ENCODE data around the gene ACTL10. TPM values are rescaled to one million over a fixed set of nuclear protein-coding genes. Genes with fewer than 3 reads are reported as not detected.

ACTL10 gene
- total and polyA plus RNA-seq, 2 of the 13 experiments (the other 11 are each of a cell fraction or from before 2014, with no cell fraction given), result not detected

DNA sequence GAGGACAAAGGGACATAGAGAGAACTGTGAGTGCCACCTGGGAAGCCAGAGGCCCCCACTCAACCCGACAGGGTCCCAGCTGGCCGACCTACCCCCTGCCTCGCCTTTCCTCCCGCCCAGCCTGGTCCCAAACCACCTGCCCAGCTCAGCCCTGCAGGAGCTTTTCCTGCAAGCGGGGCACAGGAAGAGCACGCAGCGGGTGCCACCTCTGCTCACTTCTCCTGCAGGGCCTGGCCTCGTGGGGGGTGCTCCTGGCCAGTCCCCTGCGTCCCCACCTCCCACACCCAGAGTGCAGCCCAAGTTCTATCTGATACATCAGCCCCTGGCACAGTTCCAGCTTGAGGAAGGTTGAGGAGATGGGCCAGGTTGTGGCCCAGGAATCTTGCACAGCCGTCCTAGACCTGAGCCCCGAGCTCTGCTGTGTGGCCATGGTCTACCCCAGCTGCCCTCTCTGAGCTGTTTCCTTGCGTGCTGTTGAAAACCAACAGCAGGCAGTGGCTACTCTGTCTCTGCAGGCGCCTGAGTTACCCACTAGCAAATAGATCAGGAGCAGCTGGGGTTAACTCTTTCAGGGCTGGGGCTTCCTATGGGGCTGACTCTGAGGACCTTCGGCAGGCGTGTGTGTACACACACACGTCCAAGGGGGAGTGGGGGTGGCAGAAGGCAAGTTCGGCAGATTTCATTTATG lies 5.8 kb downstream of the ACTL10 start (continued):
- TF ChIP-seq, protein P1, sequence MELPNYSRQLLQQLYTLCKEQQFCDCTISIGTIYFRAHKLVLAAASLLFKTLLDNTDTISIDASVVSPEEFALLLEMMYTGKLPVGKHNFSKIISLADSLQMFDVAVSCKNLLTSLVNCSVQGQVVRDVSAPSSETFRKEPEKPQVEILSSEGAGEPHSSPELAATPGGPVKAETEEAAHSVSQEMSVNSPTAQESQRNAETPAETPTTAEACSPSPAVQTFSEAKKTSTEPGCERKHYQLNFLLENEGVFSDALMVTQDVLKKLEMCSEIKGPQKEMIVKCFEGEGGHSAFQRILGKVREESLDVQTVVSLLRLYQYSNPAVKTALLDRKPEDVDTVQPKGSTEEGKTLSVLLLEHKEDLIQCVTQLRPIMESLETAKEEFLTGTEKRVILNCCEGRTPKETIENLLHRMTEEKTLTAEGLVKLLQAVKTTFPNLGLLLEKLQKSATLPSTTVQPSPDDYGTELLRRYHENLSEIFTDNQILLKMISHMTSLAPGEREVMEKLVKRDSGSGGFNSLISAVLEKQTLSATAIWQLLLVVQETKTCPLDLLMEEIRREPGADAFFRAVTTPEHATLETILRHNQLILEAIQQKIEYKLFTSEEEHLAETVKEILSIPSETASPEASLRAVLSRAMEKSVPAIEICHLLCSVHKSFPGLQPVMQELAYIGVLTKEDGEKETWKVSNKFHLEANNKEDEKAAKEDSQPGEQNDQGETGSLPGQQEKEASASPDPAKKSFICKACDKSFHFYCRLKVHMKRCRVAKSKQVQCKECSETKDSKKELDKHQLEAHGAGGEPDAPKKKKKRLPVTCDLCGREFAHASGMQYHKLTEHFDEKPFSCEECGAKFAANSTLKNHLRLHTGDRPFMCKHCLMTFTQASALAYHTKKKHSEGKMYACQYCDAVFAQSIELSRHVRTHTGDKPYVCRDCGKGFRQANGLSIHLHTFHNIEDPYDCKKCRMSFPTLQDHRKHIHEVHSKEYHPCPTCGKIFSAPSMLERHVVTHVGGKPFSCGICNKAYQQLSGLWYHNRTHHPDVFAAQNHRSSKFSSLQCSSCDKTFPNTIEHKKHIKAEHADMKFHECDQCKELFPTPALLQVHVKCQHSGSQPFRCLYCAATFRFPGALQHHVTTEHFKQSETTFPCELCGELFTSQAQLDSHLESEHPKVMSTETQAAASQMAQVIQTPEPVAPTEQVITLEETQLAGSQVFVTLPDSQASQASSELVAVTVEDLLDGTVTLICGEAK (IDR thresholded peaks at IDR 0.05), result no peak
- TF ChIP-seq, protein P1 (CRISPR knock-in tag; IDR thresholded peaks at IDR 0.05), result peak; percentile 53; the same call in 1 of the 2 replicates
- TF ChIP-seq ZNF460 (CRISPR knock-in tag; IDR thresholded peaks at IDR 0.05; ENCODE audit: borderline replicate concordance), result no peak
- TF ChIP-seq FIP1L1 (IDR thresholded peaks at IDR 0.05; ENCODE audit: borderline replicate concordance, insufficient read depth, low read depth, low read length), result 0 out of 2 replicates have a peak, but pooled peaks have one; percentile 17
- TF ChIP-seq, protein P2, sequence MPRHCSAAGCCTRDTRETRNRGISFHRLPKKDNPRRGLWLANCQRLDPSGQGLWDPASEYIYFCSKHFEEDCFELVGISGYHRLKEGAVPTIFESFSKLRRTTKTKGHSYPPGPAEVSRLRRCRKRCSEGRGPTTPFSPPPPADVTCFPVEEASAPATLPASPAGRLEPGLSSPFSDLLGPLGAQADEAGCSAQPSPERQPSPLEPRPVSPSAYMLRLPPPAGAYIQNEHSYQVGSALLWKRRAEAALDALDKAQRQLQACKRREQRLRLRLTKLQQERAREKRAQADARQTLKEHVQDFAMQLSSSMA (CRISPR knock-in tag; IDR thresholded peaks at IDR 0.05), result no peak
- TF ChIP-seq XRCC5 (optimal IDR thresholded peaks at IDR 0.05; ENCODE audit: low read length), result peak; percentile 5
- TF ChIP-seq AGO1 (IDR thresholded peaks at IDR 0.05; ENCODE audit: low read depth, low read length, poor library complexity, severe bottlenecking), result no peak
- TF ChIP-seq ZNF274 (CRISPR knock-in tag; IDR thresholded peaks at IDR 0.05), result peak; percentile 64; the same call in 1 of the 2 replicates
- no peak for TF ChIP-seq ZNF619 (CRISPR knock-in tag; IDR thresholded peaks at IDR 0.05)
- 0 out of 2 replicates have a peak, but pooled peaks have one; percentile 19 for TF ChIP-seq POGZ (CRISPR knock-in tag; IDR thresholded peaks at IDR 0.05)
- TF ChIP-seq ATF7-NPFF (CRISPR knock-in tag; IDR thresholded peaks at IDR 0.05; ENCODE audit: low read depth), result no peak; the same call in 1 of the 2 replicates
- no peak for TF ChIP-seq TCF7L2 (IDR thresholded peaks at IDR 0.05; ENCODE audit: low read depth, low read length)
- no peak for TF ChIP-seq MYNN (CRISPR knock-in tag; IDR thresholded peaks at IDR 0.05; ENCODE audit: low read depth)
- TF ChIP-seq FOSL1 (CRISPR knock-in tag; IDR thresholded peaks at IDR 0.05; ENCODE audit: borderline replicate concordance), result no peak
- peak; percentile 41; the same call in 1 of the 2 replicates for TF ChIP-seq ZNF44 (CRISPR knock-in tag; IDR thresholded peaks at IDR 0.05)
- no peak for TF ChIP-seq ZNF253 (CRISPR knock-in tag; IDR thresholded peaks at IDR 0.05; ENCODE audit: borderline replicate concordance)
- TF ChIP-seq TBP (CRISPR knock-in tag; IDR thresholded peaks at IDR 0.05), result no peak
- TF ChIP-seq ZNF431 (CRISPR knock-in tag; IDR thresholded peaks at IDR 0.05; ENCODE audit: borderline replicate concordance, low read depth), result 0 out of 2 replicates have a peak, but pooled peaks have one; percentile 44
- TF ChIP-seq ZNF788 (CRISPR knock-in tag; IDR thresholded peaks at IDR 0.05; ENCODE audit: borderline replicate concordance), result 0 out of 2 replicates have a peak, but pooled peaks have one; percentile 64
